Lung (tissue), 12 donors: ENCODE data around the gene MEX3C. TPM values are rescaled to one million over a fixed set of nuclear protein-coding genes. Genes with fewer than 3 reads are reported as not detected.

Source experiments
- ATAC-seq: fragments of 200-7000 bp; cut with Tn5 transposase; one replicate; pipeline ENCODE4 v1.9.1; 2020; ENCODE audit warnings: moderate number of reproducible peaks; ENCODE audit not compliant: insufficient read depth, low FRiP score
- DNase-seq, 3 donors: peaks; one replicate each; pipeline ENCODE4 v3.0.0-alpha.2; 2013 to 2017
- H3K27ac ChIP-seq, 2 donors: one replicate each; pipeline ENCODE4 v1.5.1; 2013; ENCODE audit warnings: mild to moderate bottlenecking in 2 of 2, moderate library complexity in 2 of 2, control low read depth in 1 of 2, inconsistent platforms in 1 of 2, low read depth in 1 of 2, low read length in 1 of 2
- H3K27me3 ChIP-seq, 3 donors: one replicate each; pipeline ENCODE4 v1.5.1; 2013; ENCODE audit warnings: low read length in 2 of 3; ENCODE audit not compliant: control insufficient read depth in 3 of 3, insufficient read depth in 3 of 3
- H3K36me3 ChIP-seq, 4 donors: one replicate each; pipeline ENCODE4 v1.5.1; 2013; ENCODE audit warnings: low read length in 4 of 4, mild to moderate bottlenecking in 1 of 4, moderate library complexity in 1 of 4; ENCODE audit not compliant: control insufficient read depth in 4 of 4, insufficient read depth in 4 of 4
- H3K4me1 ChIP-seq, 5 donors: one replicate each; pipeline ENCODE4 v1.5.1; 2013; ENCODE audit warnings: low read length in 5 of 5, mild to moderate bottlenecking in 2 of 5, moderate library complexity in 1 of 5; ENCODE audit not compliant: control insufficient read depth in 5 of 5, insufficient read depth in 5 of 5
- H3K4me3 ChIP-seq: one replicate; pipeline ENCODE4 v1.5.1; 2013; ENCODE audit warnings: mild to moderate bottlenecking, control low read depth, moderate library complexity
- H3K9ac ChIP-seq, 2 donors: one replicate each; pipeline ENCODE4 v1.5.1; 2013; ENCODE audit warnings: low read length in 2 of 2, control low read depth in 1 of 2; ENCODE audit not compliant: insufficient read depth in 1 of 2
- H3K9me3 ChIP-seq, 4 donors: one replicate each; pipeline ENCODE4 v1.5.1; 2013; ENCODE audit warnings: low read length in 3 of 4, mild to moderate bottlenecking in 1 of 4, moderate library complexity in 1 of 4; ENCODE audit not compliant: control insufficient read depth in 4 of 4, insufficient read depth in 3 of 4
- WGBS, 2 donors: extraction: QIAGEN DNeasy Blood & Tissue Kit; methylation state at CpG; one replicate each; pipeline ENCODE4 v1.1.7; 2013; 5-methylcytosine and 5-hydroxymethylcytosine counted together
- polyA plus RNA-seq, 2 donors: library from polyadenylated mRNA; stranded (reverse); fragments of 200-250 nt; gene quantifications; one replicate each; pipeline ENCODE4 v1.2.1, GENCODE V29; 2013
- total RNA-seq, 2 donors: library from RNA; depleted of rRNA in 1 of 2; stranded (reverse); fragments of >200 nt in 1 of 2; gene quantifications; one replicate each; pipeline ENCODE4 v1.2.1, GENCODE V29; 2014 to 2021
- TF ChIP-seq, protein P1 (sequence below): IDR thresholded peaks from 2 replicates; pipeline ENCODE4 v1.5.1; 2012; ENCODE audit warnings: mild to moderate bottlenecking; ENCODE audit errors: control extremely low read depth, extremely low read depth
- donor health status: control.
- donor health status: control.
- donor health status: Bipolar disorder and iron deficiency.
- donor health status: healthy.
- donor health status: DM: yes; HTN: yes; CAD: no.

The MEX3C gene
- total and polyA plus RNA-seq, 4 donors, result 7.6 to 54.2 (median 15.8) TPM

DNA sequence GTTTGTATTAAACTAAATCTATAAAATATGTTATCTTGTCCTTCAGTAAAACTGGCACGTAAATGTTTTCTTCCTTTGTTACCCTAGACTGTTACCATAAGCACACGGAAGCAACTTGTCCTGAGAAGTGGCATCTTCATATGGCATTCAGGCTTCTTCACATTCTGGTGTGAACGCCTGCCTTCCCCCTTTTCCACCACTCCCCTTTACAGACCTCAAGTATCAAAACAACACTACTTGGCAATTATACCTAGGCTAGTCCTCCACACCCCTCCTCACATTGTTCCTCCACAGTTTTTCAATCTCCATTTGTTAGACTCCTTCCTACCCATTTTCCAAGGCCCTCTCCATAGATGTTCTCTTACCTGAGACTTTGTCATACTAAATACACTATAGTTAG is 2.9 kb downstream of the MEX3C start:
- TF ChIP-seq, protein P1, sequence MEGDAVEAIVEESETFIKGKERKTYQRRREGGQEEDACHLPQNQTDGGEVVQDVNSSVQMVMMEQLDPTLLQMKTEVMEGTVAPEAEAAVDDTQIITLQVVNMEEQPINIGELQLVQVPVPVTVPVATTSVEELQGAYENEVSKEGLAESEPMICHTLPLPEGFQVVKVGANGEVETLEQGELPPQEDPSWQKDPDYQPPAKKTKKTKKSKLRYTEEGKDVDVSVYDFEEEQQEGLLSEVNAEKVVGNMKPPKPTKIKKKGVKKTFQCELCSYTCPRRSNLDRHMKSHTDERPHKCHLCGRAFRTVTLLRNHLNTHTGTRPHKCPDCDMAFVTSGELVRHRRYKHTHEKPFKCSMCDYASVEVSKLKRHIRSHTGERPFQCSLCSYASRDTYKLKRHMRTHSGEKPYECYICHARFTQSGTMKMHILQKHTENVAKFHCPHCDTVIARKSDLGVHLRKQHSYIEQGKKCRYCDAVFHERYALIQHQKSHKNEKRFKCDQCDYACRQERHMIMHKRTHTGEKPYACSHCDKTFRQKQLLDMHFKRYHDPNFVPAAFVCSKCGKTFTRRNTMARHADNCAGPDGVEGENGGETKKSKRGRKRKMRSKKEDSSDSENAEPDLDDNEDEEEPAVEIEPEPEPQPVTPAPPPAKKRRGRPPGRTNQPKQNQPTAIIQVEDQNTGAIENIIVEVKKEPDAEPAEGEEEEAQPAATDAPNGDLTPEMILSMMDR, result no peak
- peaks cover 0 to 9% (median 1%) of the 10 kb centered on the region in 4 donors for H3K36me3 ChIP-seq
- no peaks in the 10 kb centered on the region for H3K27me3 ChIP-seq
- no peak for ATAC-seq
- peak overlapping the region in 1 of 2 donors; percentile 100 for H3K27ac ChIP-seq
- 46 to 61% methylated on average over 3 of the region's 3 CpGs for WGBS, 2 donors
- no peaks in the 10 kb centered on the region for H3K9me3 ChIP-seq
- H3K4me1 ChIP-seq, result peaks cover 2 to 41% (median 12%) of the 10 kb centered on the region in 5 donors
- H3K4me3 ChIP-seq, result no peak overlapping the region
- peak in 1 of 3 donors; percentile 34 for DNase-seq
- H3K9ac ChIP-seq, result peak overlapping the region in 1 of 2 donors; percentile 98

GRCh38 chr18:51193621-51194287 is 3.7 kb downstream of the MEX3C start:
- Histone ChIP-seq H3K27me3 (no peaks in the 10 kb centered on the region), H3K9ac (peak overlapping the region; percentile 23 to 26), H3K36me3 (peaks cover 0 to 10% (median 1%) of the 10 kb centered on the region in 4 donors), H3K4me3 (no peak overlapping the region), H3K9me3 (no peaks in the 10 kb centered on the region), H3K4me1 (peaks cover 2 to 41% (median 12%) of the 10 kb centered on the region in 5 donors), H3K27ac (no peak overlapping the region)
- TF ChIP-seq, protein P1, result no peak
- DNase-seq (peak in 2 of 3 donors; percentile 29 to 30), ATAC-seq (no peak)
- 39 to 61% methylated on average over 5 of the region's 5 CpGs for WGBS, 2 donors

DNA sequence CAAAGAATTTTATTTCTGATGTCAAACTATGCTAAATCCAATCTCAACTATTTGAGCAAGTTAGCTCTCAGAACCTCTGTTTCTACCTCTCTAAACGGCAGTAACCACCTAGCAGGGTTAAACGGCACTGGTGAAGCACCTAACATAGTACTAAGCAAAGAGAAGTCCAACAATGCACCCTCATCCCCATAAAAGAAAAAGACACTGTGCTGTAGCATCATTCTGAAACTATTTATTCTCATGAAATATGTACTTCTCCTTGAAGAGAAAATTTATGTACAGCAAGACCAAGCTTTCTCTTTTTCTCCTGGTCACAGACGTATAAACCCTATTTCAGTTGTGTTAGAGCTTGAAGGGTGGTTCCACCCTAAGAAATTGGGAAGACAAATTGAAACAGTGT is 4.8 kb downstream of the MEX3C start:
- DNase-seq, result no peak
- H3K36me3 ChIP-seq, result peaks cover 0 to 12% (median 1%) of the 10 kb centered on the region in 4 donors
- H3K4me3 ChIP-seq, result no peak overlapping the region
- no peaks in the 10 kb centered on the region for H3K27me3 ChIP-seq
- H3K9ac ChIP-seq, result no peak overlapping the region
- no peaks in the 10 kb centered on the region for H3K9me3 ChIP-seq
- no peak for ATAC-seq
- peaks cover 4 to 41% (median 12%) of the 10 kb centered on the region in 5 donors for H3K4me1 ChIP-seq
- TF ChIP-seq, protein P1, result no peak
- 69 to 70% methylated on average over 3 of the region's 3 CpGs for WGBS, 2 donors
- no peak overlapping the region for H3K27ac ChIP-seq
